HG03139 (cell line): ENCODE measurements around the gene EPO.
"Not testable (repeated sequence)": the region's sequence is repeated elsewhere in the genome, so short reads cannot be mapped to it uniquely, and the experiment has no call there.

Experiments used
- ATAC-seq: cut with Tn5 transposase; IDR thresholded peaks from one replicate; pipeline ENCODE4 v1.9.1; 2021; ENCODE audit not compliant: unreplicated experiment

EPO gene

DNA sequence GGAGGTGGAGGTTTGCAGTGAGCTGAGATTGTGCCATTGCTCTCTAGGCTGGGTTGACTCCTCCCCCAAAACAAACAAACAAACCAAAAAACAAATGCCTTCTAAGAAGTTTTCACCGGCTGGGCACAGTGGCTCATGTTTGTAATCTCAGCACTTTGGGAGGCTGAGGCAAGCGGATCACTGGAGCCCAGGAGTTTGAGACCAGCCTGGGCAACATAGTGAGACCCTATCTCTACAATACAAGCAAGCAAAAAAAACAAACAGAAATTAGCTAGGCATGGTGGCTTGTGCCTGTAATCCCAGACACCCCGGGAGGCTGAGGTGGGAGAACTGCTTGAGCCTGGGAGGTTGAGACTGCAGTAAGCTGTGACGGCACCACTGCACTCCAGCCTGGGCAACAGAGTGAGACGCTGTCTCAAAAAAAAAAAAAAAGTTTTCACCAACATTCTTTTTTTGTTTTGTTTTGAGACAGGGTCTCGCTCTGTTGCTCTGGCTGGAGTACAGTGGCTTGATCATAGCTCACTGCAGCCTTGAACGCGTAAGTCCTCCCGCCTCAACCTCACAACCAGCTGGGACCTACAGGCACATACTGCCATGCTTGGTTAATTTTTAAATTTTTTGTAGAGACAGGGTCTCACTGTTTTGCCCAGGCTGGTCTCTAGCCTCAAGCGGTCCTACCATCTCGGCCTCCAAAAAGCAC is 11.8 kb downstream of the EPO start:
- no peak for ATAC-seq

DNA sequence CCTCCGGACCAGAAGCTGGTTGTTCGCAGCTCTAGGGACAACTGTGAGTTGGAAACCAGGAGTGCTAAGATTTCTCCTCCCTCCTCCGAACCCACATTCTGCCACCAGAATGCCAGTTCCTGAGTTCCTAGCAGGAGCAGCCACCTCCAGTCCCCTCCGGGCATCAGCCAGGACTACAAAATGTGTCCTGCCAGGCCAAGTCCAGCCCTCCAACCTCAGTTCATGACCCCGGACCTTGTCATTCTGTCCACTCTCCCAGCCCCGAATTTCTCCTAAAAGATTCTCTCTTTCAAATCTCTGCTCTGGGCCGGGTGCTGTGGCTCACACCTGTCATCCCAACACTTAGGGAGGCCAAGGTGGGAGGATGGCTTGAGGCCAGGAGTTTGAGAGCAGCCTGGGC is 15.5 kb downstream of the EPO start:
- ATAC-seq = no peak

DNA sequence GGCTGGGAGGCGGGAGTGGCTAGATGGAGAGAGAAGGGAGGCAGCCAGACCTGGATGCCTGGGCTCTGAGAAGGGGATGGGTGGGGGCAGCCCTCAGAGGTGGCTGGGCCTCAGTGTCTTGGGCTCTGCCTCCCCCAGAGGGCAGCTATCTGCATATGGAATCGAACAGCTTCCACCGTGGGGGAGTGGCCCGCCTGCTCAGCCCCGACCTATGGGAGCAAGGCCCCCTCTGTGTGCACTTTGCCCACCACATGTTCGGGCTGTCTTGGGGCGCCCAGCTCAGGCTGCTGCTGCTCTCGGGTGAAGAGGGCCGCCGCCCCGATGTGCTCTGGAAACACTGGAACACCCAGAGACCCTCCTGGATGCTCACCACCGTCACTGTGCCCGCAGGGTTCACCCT is 16.4 kb downstream of the EPO start:
- ATAC-seq = no peak

DNA sequence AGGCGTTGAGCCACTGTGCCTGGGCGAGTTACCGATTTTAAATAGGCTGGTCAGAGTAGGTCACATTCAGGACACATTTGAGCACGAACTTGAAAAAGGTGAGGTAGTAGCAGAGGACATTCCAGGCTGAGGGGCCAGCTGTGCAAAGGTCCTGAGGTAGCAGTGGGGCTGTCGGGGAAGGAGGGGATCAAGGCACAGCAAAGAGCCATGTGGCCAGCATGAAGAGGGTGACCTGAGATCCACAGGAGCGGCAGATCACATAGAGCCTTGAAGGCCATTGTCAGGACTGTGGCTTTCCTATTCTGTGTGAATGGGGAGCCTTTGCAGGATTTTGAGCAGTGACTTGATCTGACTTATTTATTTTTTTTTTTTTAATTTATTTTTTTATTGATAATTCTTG is 19.7 kb downstream of the EPO start:
- ATAC-seq = no peak

DNA sequence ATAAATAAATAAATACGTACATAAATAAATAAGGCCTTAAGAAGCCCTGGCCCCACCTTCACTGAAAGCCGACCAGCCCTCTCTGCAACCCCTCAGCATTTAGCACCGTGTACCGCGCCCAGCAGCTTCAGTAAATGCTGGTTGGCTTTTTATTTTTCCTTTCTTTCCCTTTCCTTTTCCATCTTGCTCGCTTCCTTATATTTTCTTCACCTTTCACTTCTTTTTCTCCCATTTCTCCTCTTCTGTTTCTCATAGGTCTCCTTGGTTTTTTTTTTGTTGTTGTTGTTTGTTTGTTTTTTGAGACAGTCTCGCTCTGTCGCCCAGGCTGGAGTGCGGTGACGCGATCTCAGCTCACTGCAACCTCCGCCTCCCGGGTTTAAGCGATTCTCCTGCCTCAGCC is 24.3 kb downstream of the EPO start:
- no peak for ATAC-seq

DNA sequence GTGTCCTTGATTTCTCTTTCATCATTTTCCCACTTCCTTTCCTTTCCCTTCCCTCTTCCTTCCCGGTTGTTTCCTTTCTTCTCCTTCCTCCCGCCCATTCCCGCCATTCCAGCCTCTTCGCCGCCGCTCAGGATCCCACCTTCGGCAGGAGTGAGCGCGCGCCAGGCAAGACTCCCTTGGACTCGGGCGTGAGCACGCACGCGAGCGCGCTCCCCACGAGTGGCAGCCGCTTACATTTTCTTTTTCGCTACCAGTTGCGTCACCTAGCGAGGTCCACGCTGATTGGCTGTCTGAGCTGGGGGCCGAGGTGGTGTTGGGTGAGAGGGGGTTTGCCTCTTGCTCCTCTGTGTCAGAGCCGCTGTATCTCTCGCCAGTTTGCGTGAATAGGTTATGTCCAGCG is 24.9 kb downstream of the EPO start:
- no peak for ATAC-seq

DNA sequence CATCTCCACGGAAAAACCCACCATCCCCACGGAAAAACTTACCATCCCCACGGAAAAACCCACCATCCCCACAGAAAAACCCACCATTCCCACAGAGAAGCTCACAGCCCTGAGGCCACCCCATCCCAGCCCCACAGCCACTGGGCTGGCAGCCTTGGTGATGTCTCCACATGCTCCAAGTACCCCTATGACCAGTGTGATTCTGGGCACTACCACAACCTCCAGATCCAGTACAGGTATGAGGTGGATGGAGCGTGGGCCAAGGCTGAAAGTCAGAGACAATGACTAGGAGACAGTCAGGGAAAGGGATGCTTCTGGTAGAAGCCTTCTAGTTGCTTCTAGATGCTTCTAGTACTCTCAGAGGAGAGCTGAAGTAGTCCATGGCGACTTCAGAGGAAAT is 32.7 kb downstream of the EPO start:
- ATAC-seq = no peak

DNA sequence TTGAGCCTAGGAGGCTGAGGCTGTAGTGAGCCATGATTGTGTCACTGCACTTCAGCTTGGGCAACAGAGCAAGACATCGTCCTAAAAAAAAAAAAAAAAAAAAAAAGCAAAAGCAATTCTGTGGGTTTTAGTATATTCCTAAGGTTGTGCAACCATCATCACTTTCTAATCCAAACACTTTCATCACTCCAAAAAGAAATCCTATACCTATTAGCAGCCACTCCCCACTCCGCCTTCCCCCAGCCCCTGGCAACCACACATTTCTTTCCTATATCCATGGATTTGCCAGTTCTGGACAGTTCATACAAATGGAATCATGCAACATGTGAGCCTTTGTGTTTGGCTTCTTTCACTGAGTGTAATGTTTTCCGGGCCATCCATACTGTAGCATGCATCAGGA is 33.5 kb downstream of the EPO start:
- no peak for ATAC-seq

DNA sequence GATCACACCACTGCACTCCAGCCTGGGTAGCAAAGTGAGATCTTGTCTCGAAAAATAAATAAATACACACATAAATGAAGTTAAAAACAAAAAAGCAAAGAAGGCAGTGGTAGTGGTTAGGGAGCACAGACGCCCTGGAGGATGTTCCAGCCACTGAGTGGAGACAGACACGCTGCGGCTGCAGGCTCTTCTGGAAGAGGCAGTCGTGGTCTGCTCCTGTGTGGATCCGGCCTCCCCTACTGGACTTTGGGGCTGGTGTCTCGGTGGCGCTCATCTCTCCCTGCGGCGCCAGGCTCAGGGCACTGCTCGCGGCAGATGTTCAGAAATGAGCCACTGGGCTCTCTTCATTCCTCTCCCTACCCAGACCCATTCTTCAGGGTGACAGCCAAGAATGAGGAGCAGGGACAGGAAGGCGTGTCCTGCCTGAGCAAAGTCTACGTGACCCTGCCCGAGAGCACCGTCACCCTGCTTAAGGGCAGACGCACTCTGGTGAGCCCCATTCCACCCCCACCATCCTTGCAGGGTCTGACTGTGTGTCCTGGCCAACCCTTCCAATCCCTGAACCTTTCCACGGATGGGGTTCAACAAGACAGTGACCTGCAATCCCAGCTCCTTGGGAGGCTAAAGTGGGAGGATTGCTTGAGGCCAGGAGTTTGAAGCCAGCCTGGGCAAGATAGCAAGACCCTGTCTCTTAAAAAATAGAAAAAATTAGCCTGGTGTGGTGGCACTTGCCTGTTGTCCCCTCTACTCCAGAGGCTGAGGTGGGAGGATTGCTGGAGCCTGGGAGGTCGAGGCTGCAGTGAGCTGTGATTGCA is 39.3 kb downstream of the EPO start:
- ATAC-seq = no peak

DNA sequence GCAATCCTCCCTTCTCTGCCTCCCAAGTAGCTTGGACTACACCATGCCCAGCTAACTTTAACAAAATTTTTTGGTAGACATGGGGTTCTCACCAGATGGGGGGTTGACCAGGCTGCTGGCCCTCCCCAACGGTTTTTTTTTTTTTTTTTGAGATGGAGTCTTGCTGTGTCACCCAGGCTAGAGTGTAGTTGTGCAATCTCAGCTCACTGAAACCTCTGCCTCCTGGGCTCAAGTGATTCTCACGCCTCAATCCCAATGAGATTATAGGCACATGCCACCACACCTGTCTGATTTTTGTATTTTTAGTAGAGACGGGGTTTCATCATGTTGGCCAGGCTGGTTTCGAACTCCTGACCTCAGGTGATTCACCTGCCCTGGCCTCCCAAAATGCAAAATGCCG is 42.6 kb downstream of the EPO start:
- ATAC-seq = not testable (repeated sequence)

DNA sequence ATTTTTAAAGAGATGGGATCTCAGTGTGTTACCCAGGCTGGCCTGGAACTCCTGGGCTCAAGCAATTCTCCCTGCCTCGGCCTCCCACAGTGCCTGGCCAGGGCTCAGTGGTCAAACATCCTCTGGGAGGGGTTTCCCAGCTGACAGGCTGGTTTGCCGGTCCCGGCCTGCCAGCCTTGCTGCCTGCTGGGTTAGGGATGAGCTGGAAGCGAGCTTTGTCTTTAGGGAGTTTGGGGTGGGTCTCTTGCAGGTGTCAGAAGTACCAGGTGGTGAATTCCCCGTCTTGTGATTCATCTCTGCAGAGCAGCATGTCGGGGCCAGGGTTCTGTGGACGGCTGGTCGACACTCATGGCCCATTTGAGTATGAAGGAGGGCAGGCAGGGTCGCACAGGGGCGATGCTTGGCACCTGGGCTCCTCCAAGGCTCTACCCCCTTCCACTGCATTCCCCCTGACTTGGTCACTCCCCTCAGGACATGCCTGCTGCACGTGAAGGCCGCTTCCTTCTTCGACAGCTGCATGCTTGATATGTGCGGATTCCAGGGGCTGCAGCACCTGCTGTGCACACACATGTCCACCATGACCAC is 43.4 kb downstream of the EPO start:
- no peak for ATAC-seq

DNA sequence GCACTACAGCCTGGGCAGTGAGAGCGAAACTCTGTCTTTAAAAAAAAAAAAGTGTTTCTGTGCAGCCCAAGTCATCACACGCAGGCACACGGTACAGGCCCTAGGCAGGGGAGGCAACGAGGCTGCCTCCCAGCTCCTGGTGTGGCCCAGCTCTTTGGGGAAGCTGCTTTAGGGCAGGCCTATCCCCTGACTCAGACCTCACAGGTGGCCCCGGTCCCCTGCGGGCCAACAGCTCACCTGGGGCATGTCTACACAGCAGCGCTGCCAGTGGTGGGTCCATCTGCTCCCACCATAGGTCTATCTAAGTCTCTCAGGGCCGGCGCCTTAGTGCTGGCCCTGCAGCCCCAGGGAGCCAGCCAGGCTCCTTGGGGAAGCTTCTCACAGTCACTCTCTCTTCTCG is 44.6 kb downstream of the EPO start:
- no peak for ATAC-seq

DNA sequence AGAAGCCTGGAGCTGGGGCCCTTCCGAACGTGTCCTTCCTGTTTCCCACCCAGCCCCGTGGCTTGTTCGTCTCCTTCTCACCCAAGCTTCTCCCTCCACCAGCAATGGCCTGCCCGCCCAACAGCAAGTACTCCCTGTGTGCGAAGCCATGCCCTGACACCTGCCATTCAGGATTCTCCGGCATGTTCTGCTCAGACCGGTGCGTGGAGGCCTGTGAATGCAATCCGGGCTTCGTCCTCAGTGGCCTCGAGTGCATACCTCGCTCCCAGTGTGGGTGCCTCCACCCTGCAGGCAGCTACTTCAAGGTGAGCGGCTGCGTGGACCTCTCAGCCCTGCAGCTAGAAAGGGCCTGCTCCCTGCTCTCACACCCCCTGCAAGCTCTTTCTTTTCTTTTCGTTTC is 45.0 kb downstream of the EPO start:
- no peak for ATAC-seq

DNA sequence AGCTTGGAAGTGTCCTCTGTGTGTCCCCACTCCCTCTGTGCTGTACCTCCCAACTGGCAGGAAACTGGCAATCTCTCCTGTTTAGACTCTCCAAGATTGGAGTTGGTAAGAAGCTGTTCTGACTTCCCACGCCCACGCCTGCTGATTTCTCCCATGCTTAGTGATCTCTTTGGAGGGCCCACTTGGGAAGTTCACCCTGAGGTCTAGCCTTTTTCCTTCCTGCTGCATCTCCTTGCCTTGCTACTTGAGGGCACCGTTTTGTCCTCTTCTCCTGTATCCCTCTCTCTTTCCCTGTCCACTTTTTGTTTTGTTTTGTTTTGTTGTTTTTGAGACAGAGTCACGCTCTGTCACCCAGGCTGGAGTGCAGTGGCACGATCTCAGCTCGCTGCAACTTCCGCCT is 48.5 kb downstream of the EPO start:
- no peak for ATAC-seq
